ENCODE results near the gene MMP27. TPM values are rescaled to one million over a fixed set of nuclear protein-coding genes. Genes with fewer than 3 reads are reported as not detected.

The MMP27 gene
- total and polyA plus RNA-seq, 4 donors, result 0.05 TPM; not detected in 3

DNA sequence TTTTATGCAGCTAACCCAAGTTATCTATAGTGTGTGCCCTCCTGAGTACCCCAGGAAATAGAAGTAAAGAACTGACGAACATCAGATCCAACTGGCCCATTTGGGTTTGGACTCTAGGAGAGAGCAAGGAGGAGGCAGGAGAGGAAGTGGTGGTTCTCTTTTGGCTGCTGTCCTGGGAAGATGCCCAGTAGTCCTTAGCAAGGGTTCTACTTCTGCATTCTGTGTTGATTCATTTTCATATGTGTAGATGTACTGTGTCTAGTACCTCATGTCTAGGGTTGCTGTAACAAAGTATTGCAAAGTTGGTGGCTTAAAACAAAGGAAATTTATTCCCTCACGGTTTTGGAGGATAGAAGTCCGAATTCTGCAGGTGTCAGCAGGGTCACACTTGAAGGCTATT lies 6.6 kb upstream of the MMP27 start:
- H3K36me3 ChIP-seq (ENCODE audit: control insufficient read depth in 4 of 4, insufficient read depth in 4 of 4, low read length in 4 of 4), result no peaks in the 10 kb centered on the region
- no peaks in the 10 kb centered on the region for H3K27me3 ChIP-seq (ENCODE audit: control insufficient read depth in 3 of 3, insufficient read depth in 3 of 3, low read length in 2 of 3)
- H3K9me3 ChIP-seq (ENCODE audit: control insufficient read depth in 4 of 4, insufficient read depth in 3 of 4, low read length in 3 of 4), result no peaks in the 10 kb centered on the region
- TF ChIP-seq, protein P1, sequence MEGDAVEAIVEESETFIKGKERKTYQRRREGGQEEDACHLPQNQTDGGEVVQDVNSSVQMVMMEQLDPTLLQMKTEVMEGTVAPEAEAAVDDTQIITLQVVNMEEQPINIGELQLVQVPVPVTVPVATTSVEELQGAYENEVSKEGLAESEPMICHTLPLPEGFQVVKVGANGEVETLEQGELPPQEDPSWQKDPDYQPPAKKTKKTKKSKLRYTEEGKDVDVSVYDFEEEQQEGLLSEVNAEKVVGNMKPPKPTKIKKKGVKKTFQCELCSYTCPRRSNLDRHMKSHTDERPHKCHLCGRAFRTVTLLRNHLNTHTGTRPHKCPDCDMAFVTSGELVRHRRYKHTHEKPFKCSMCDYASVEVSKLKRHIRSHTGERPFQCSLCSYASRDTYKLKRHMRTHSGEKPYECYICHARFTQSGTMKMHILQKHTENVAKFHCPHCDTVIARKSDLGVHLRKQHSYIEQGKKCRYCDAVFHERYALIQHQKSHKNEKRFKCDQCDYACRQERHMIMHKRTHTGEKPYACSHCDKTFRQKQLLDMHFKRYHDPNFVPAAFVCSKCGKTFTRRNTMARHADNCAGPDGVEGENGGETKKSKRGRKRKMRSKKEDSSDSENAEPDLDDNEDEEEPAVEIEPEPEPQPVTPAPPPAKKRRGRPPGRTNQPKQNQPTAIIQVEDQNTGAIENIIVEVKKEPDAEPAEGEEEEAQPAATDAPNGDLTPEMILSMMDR (IDR thresholded peaks at IDR 0.05; ENCODE audit: control extremely low read depth, extremely low read depth), result no peak
- no peak overlapping the region for H3K9ac ChIP-seq (ENCODE audit: insufficient read depth in 1 of 2, low read length in 2 of 2)
- H3K4me1 ChIP-seq (ENCODE audit: control insufficient read depth in 5 of 5, insufficient read depth in 5 of 5, low read length in 5 of 5), result no peaks in the 10 kb centered on the region
- WGBS, 2 donors, result 64 to 68% methylated on average over 3 of the region's 3 CpGs
- DNase-seq, result no peak
- H3K4me3 ChIP-seq, result no peak overlapping the region
- no peak for ATAC-seq (ENCODE audit: insufficient read depth, low FRiP score)
- no peak overlapping the region for H3K27ac ChIP-seq (ENCODE audit: low read depth in 1 of 2, low read length in 1 of 2)

DNA sequence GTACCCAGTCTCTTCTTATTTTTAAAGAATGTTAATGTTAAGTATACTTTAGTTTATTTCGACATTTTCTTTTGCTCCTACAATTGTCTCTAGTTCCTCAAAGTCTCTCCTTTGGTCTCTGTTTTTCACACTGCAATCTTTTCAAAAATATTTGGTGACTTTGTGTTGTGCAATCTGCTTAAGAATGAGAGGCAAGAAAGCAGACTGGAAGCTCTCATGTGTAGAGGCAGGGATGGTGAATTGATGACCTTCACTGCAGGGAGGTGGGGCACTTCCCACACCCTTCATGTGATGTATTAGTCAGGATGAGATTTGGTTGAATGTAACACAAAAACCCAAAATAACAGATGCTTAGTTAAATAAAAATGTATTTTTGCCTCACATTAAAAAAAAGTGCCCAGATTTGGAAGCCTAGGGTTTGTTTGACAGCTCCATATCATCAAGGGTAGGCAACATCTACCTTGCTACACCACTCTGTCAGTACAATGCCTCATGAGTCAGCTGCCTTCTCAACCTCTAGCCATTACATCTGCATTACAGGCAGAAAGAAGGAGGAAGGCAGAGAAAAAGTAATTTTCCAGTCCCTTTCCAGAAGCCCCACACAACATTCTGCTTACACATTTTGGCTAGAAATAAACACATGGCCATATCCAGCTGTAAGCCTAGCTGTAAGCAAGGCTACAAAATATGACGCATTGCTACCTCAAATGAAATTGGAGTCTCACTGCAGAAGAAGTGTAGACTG lies 3.8 kb upstream of the MMP27 start:
- DNase-seq, result no peak
- H3K27me3 ChIP-seq (ENCODE audit: control insufficient read depth in 3 of 3, insufficient read depth in 3 of 3, low read length in 2 of 3), result no peaks in the 10 kb centered on the region
- ATAC-seq (ENCODE audit: insufficient read depth, low FRiP score), result no peak
- 71 to 80% methylated on average over 2 of the region's 2 CpGs for WGBS, 2 donors
- TF ChIP-seq, protein P1 (IDR thresholded peaks at IDR 0.05; ENCODE audit: control extremely low read depth, extremely low read depth), result no peak
- no peak overlapping the region for H3K27ac ChIP-seq (ENCODE audit: low read depth in 1 of 2, low read length in 1 of 2)
- no peaks in the 10 kb centered on the region for H3K36me3 ChIP-seq (ENCODE audit: control insufficient read depth in 4 of 4, insufficient read depth in 4 of 4, low read length in 4 of 4)
- H3K9me3 ChIP-seq (ENCODE audit: control insufficient read depth in 4 of 4, insufficient read depth in 3 of 4, low read length in 3 of 4), result no peaks in the 10 kb centered on the region
- H3K4me1 ChIP-seq (ENCODE audit: control insufficient read depth in 5 of 5, insufficient read depth in 5 of 5, low read length in 5 of 5), result peaks cover 0 to 6% (median 0%) of the 10 kb centered on the region in 5 donors
- no peak overlapping the region for H3K9ac ChIP-seq (ENCODE audit: insufficient read depth in 1 of 2, low read length in 2 of 2)
- no peak overlapping the region for H3K4me3 ChIP-seq

DNA sequence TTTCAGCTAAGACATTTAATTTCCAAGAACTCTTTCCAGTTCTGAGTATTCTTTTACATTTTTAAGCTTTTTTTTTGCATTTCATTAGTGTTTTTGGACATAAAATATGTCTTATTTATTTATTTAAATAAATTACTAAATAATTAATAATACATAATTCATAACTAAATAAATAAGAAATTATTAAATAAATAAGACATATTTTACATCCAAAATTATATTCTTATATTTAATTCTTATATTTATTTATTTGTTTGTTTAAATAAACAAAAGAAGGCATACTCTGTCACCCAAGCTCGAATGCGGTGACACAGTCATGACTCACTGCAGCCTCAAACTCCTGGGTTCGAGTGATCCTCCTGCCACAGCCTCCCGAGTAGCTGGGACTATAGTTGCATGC lies 3.1 kb upstream of the MMP27 start:
- H3K36me3 ChIP-seq (ENCODE audit: control insufficient read depth in 4 of 4, insufficient read depth in 4 of 4, low read length in 4 of 4), result no peaks in the 10 kb centered on the region
- H3K27me3 ChIP-seq (ENCODE audit: control insufficient read depth in 3 of 3, insufficient read depth in 3 of 3, low read length in 2 of 3), result no peaks in the 10 kb centered on the region
- H3K27ac ChIP-seq (ENCODE audit: low read depth in 1 of 2, low read length in 1 of 2), result no peak overlapping the region
- ATAC-seq (ENCODE audit: insufficient read depth, low FRiP score) (no peak), DNase-seq (no peak)
- H3K4me3 ChIP-seq, result no peak overlapping the region
- no peaks in the 10 kb centered on the region for H3K9me3 ChIP-seq (ENCODE audit: control insufficient read depth in 4 of 4, insufficient read depth in 3 of 4, low read length in 3 of 4)
- peaks cover 0 to 6% (median 0%) of the 10 kb centered on the region in 5 donors for H3K4me1 ChIP-seq (ENCODE audit: control insufficient read depth in 5 of 5, insufficient read depth in 5 of 5, low read length in 5 of 5)
- TF ChIP-seq, protein P1 (IDR thresholded peaks at IDR 0.05; ENCODE audit: control extremely low read depth, extremely low read depth), result no peak
- 68 to 83% methylated on average over 4 of the region's 4 CpGs for WGBS, 2 donors
- H3K9ac ChIP-seq (ENCODE audit: insufficient read depth in 1 of 2, low read length in 2 of 2), result no peak overlapping the region

Data from lung (tissue), 12 donors.